ENCODE data around the gene SFMBT1. TPM values are rescaled to one million over a fixed set of nuclear protein-coding genes. Genes with fewer than 3 reads are reported as not detected.

The SFMBT1 gene
- total and polyA plus RNA-seq, 4 donors = 4.4 to 17.8 (median 10.4) TPM

DNA sequence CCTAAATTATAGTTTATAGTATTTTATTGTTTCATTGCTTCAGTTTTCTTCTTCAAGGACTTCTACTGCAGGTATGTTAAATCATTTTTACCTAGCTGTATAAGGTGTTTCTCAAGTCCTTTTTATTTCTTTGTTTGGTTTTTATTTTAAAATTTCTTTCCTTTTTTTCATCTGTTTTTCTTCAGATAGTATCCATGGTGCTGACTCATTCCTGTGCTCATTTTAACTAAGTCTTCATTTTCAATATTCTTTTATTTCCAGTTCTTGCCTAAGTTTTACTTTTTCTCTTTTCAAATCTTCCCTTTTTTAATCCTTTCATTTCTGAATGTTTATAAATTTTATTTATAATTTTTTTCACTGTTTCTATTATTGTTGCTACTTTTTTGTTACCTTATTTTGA, 106.3 kb downstream of the SFMBT1 start:
- no peak overlapping the region for H3K4me3 ChIP-seq (ENCODE audit: low read depth in 1 of 3, low read length in 3 of 3)
- peaks cover 0 to 3% (median 2%) of the 10 kb centered on the region in 4 donors for H3K4me1 ChIP-seq (ENCODE audit: control insufficient read depth in 4 of 4, insufficient read depth in 4 of 4, low read length in 3 of 4)
- no peak overlapping the region for H3K9ac ChIP-seq (ENCODE audit: low read depth in 1 of 2, low read length in 2 of 2)
- TF ChIP-seq FOXA2 (IDR thresholded peaks at IDR 0.05) (no peak), RXRA (IDR thresholded peaks at IDR 0.05) (no peak), EGR1 (IDR thresholded peaks at IDR 0.05; ENCODE audit: low read depth in 2 of 2) (no peak), YY1 (IDR thresholded peaks at IDR 0.05) (no peak), HNF4G (IDR thresholded peaks at IDR 0.05) (no peak), TAF1 (conservative IDR thresholded peaks at IDR 0.05) (no peak), HNF4A (conservative IDR thresholded peaks at IDR 0.05) (no peak), JUND (IDR thresholded peaks at IDR 0.05) (no peak), GABPA (IDR thresholded peaks at IDR 0.05 in 1 of 2, conservative IDR thresholded peaks at IDR 0.05 in 1 of 2) (no peak)
- TF ChIP-seq, protein P1, sequence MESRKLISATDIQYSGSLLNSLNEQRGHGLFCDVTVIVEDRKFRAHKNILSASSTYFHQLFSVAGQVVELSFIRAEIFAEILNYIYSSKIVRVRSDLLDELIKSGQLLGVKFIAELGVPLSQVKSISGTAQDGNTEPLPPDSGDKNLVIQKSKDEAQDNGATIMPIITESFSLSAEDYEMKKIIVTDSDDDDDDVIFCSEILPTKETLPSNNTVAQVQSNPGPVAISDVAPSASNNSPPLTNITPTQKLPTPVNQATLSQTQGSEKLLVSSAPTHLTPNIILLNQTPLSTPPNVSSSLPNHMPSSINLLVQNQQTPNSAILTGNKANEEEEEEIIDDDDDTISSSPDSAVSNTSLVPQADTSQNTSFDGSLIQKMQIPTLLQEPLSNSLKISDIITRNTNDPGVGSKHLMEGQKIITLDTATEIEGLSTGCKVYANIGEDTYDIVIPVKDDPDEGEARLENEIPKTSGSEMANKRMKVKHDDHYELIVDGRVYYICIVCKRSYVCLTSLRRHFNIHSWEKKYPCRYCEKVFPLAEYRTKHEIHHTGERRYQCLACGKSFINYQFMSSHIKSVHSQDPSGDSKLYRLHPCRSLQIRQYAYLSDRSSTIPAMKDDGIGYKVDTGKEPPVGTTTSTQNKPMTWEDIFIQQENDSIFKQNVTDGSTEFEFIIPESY (IDR thresholded peaks at IDR 0.05) = no peak
- TF ChIP-seq, protein P2, sequence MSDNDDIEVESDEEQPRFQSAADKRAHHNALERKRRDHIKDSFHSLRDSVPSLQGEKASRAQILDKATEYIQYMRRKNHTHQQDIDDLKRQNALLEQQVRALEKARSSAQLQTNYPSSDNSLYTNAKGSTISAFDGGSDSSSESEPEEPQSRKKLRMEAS (IDR thresholded peaks at IDR 0.05) = no peak
- TF ChIP-seq, protein P3, sequence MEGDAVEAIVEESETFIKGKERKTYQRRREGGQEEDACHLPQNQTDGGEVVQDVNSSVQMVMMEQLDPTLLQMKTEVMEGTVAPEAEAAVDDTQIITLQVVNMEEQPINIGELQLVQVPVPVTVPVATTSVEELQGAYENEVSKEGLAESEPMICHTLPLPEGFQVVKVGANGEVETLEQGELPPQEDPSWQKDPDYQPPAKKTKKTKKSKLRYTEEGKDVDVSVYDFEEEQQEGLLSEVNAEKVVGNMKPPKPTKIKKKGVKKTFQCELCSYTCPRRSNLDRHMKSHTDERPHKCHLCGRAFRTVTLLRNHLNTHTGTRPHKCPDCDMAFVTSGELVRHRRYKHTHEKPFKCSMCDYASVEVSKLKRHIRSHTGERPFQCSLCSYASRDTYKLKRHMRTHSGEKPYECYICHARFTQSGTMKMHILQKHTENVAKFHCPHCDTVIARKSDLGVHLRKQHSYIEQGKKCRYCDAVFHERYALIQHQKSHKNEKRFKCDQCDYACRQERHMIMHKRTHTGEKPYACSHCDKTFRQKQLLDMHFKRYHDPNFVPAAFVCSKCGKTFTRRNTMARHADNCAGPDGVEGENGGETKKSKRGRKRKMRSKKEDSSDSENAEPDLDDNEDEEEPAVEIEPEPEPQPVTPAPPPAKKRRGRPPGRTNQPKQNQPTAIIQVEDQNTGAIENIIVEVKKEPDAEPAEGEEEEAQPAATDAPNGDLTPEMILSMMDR (IDR thresholded peaks at IDR 0.05; ENCODE audit: low read depth, low read length, missing input control) = no peak
- TF ChIP-seq, protein P4, sequence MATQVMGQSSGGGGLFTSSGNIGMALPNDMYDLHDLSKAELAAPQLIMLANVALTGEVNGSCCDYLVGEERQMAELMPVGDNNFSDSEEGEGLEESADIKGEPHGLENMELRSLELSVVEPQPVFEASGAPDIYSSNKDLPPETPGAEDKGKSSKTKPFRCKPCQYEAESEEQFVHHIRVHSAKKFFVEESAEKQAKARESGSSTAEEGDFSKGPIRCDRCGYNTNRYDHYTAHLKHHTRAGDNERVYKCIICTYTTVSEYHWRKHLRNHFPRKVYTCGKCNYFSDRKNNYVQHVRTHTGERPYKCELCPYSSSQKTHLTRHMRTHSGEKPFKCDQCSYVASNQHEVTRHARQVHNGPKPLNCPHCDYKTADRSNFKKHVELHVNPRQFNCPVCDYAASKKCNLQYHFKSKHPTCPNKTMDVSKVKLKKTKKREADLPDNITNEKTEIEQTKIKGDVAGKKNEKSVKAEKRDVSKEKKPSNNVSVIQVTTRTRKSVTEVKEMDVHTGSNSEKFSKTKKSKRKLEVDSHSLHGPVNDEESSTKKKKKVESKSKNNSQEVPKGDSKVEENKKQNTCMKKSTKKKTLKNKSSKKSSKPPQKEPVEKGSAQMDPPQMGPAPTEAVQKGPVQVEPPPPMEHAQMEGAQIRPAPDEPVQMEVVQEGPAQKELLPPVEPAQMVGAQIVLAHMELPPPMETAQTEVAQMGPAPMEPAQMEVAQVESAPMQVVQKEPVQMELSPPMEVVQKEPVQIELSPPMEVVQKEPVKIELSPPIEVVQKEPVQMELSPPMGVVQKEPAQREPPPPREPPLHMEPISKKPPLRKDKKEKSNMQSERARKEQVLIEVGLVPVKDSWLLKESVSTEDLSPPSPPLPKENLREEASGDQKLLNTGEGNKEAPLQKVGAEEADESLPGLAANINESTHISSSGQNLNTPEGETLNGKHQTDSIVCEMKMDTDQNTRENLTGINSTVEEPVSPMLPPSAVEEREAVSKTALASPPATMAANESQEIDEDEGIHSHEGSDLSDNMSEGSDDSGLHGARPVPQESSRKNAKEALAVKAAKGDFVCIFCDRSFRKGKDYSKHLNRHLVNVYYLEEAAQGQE (IDR thresholded peaks at IDR 0.05) = no peak
- no peaks in the 10 kb centered on the region for H3K27me3 ChIP-seq (ENCODE audit: control insufficient read depth in 4 of 4, insufficient read depth in 4 of 4, low read length in 3 of 4)
- peaks cover 0 to 7% (median 3%) of the 10 kb centered on the region in 4 donors for H3K36me3 ChIP-seq (ENCODE audit: control insufficient read depth in 4 of 4, insufficient read depth in 3 of 4, low read depth in 1 of 4, low read length in 3 of 4)
- H3K9me3 ChIP-seq (ENCODE audit: control insufficient read depth in 4 of 4, low read length in 3 of 4) = no peaks in the 10 kb centered on the region
- no peak overlapping the region for H3K27ac ChIP-seq (ENCODE audit: low read depth in 1 of 2, low read length in 2 of 2)
- no peak for DNase-seq (ENCODE audit: low spot score)

DNA sequence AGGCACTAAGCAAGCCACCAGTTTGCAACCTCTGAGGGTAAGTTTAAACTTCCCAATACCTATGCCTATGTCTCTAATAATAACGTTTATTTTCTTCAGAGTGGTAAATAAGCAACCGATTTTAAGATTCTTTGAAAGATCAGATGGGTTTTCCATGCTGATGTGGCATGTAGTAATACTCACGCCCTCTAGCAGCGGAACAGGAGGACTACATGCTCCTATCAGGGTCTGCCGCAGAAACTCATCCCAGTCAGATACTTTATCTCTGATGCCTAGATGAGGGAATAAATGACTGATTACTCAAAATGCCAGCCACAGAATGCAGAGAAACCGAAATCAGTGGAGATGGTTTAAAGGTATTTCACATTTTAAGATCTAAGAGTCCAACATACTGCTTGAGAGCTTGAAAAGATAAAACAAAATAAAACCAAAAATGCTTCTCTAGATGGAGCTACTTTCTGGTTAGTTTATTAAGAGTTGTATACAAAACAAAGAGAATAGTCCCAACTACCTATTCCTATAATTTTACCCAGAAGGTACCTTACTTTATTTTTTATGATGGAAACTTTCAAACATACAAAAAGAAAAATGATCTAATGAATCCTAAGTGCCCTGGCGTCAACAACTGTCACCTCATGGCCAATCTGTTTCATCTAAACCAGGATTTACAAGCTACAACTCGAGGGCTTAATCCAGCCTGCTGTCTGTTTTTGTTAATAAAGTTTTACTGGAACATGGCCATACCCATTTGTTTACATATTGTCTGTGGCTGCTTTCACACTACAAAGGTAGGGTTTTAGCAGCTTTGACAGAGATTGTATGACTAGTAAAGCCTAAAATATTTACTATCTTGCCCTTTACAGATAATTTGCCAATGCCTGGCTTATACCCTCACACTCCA, 111.0 kb downstream of the SFMBT1 start:
- no peaks in the 10 kb centered on the region for H3K27me3 ChIP-seq (ENCODE audit: control insufficient read depth in 4 of 4, insufficient read depth in 4 of 4, low read length in 3 of 4)
- no peak for DNase-seq (ENCODE audit: low spot score)
- TF ChIP-seq, protein P3 (IDR thresholded peaks at IDR 0.05; ENCODE audit: low read depth, low read length, missing input control) = peak; percentile 76
- TF ChIP-seq, protein P2 (IDR thresholded peaks at IDR 0.05) = no peak
- TF ChIP-seq HNF4A (conservative IDR thresholded peaks at IDR 0.05) (peak in 1 of 2 donors; percentile 11), RXRA (IDR thresholded peaks at IDR 0.05) (peak in 1 of 2 donors; percentile 36), FOXA2 (IDR thresholded peaks at IDR 0.05) (no peak), TAF1 (conservative IDR thresholded peaks at IDR 0.05) (no peak), RAD21 (IDR thresholded peaks at IDR 0.05) (peak; percentile 88 to 89)
- H3K27ac ChIP-seq (ENCODE audit: low read depth in 1 of 2, low read length in 2 of 2) = no peak overlapping the region
- WGBS = 16% methylated on average over 8 of the region's 8 CpGs
- H3K9ac ChIP-seq (ENCODE audit: low read depth in 1 of 2, low read length in 2 of 2) = no peak overlapping the region
- no peak overlapping the region for H3K4me3 ChIP-seq (ENCODE audit: low read depth in 1 of 3, low read length in 3 of 3)
- H3K36me3 ChIP-seq (ENCODE audit: control insufficient read depth in 4 of 4, insufficient read depth in 3 of 4, low read depth in 1 of 4, low read length in 3 of 4) = peaks cover 0 to 2% (median 0%) of the 10 kb centered on the region in 4 donors
- H3K4me1 ChIP-seq (ENCODE audit: control insufficient read depth in 4 of 4, insufficient read depth in 4 of 4, low read length in 3 of 4) = peaks cover 0 to 19% (median 8%) of the 10 kb centered on the region in 4 donors
- H3K9me3 ChIP-seq (ENCODE audit: control insufficient read depth in 4 of 4, low read length in 3 of 4) = no peaks in the 10 kb centered on the region

Measured in liver (tissue), 9 donors.